ENCODE results near the gene PKDCC. TPM values are rescaled to one million over a fixed set of nuclear protein-coding genes. Genes with fewer than 3 reads are reported as not detected.

PKDCC gene
- total and polyA plus RNA-seq, 10 donors: 19.8 to 81.9 (median 44.4) TPM

DNA sequence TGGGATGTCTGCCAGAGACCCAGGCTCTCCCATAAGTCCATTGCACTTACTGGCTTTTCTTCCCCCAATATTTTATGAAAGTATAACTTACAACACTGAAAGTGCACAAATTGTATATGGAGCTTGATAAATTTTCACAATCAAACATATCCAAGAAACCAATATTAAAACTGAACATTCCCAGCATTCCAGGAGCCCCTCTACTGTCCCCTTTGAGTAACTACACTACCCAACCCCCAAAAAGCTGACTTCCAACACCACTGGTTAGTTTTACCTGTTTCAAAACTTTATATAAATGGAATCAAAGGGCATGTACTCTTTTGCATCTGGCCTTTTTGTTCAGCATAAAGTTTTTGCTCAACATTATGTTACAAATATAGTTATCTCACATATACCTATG is 35.2 kb upstream of the PKDCC start:
- Histone ChIP-seq H3K9me3 (peaks cover 0 to 5% (median 0%) of the 10 kb centered on the region in 8 donors), H3K36me3 (no peaks in the 10 kb centered on the region)
- intact Hi-C loops (cut with DNase I; ENCODE audit: low total_unique reads): no loop called here

GRCh38 chr2:42013409-42013808 is 34.4 kb upstream of the PKDCC start:
- 69 to 80% (median 73%) methylated on average over 2 of the region's 2 CpGs for WGBS, 5 donors
- intact Hi-C loops (cut with DNase I; ENCODE audit: low total_unique reads): no loop called here

More for the DNA sequence above, 35.2 kb upstream of the PKDCC start:
- Histone ChIP-seq H3K4me3 (no peak overlapping the region), H3K4me1 (peaks cover 0 to 17% (median 6%) of the 10 kb centered on the region in 6 donors), H3K27ac (no peak overlapping the region), H3K27me3 (replicated peaks in 1 of 7) (no peaks in the 10 kb centered on the region)
- no peak for DNase-seq
- TF ChIP-seq, protein P1, sequence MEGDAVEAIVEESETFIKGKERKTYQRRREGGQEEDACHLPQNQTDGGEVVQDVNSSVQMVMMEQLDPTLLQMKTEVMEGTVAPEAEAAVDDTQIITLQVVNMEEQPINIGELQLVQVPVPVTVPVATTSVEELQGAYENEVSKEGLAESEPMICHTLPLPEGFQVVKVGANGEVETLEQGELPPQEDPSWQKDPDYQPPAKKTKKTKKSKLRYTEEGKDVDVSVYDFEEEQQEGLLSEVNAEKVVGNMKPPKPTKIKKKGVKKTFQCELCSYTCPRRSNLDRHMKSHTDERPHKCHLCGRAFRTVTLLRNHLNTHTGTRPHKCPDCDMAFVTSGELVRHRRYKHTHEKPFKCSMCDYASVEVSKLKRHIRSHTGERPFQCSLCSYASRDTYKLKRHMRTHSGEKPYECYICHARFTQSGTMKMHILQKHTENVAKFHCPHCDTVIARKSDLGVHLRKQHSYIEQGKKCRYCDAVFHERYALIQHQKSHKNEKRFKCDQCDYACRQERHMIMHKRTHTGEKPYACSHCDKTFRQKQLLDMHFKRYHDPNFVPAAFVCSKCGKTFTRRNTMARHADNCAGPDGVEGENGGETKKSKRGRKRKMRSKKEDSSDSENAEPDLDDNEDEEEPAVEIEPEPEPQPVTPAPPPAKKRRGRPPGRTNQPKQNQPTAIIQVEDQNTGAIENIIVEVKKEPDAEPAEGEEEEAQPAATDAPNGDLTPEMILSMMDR (IDR thresholded peaks at IDR 0.05 in 8 of 11, conservative IDR thresholded peaks at IDR 0.05 in 3 of 11): no peak

GRCh38 chr2:42021464-42021863 is 26.4 kb upstream of the PKDCC start:
- H3K9me3 ChIP-seq: no peaks in the 10 kb centered on the region
- no peaks in the 10 kb centered on the region for H3K27me3 ChIP-seq (replicated peaks in 1 of 7)
- H3K27ac ChIP-seq: peak overlapping the region in 1 of 8 donors; percentile 8
- TF ChIP-seq POLR2AphosphoS5 (IDR thresholded peaks at IDR 0.05) (no peak), POLR2A (IDR thresholded peaks at IDR 0.05) (no peak)
- TF ChIP-seq, protein P1 (IDR thresholded peaks at IDR 0.05 in 8 of 11, conservative IDR thresholded peaks at IDR 0.05 in 3 of 11): no peak
- WGBS, 5 donors: 53 to 66% (median 58%) methylated on average over 4 of the region's 4 CpGs
- H3K4me1 ChIP-seq: no peaks in the 10 kb centered on the region
- no peak overlapping the region for H3K4me3 ChIP-seq
- DNase-seq: no peak
- H3K36me3 ChIP-seq: no peaks in the 10 kb centered on the region
- intact Hi-C loops (cut with DNase I; ENCODE audit: low total_unique reads): no loop called here

More at GRCh38 chr2:42013409-42013808, 34.4 kb upstream of the PKDCC start:
- no peak for DNase-seq
- no peaks in the 10 kb centered on the region for H3K36me3 ChIP-seq
- H3K27me3 ChIP-seq (replicated peaks in 1 of 7): no peaks in the 10 kb centered on the region
- peaks cover 0 to 5% (median 0%) of the 10 kb centered on the region in 8 donors for H3K9me3 ChIP-seq
- no peak overlapping the region for H3K4me3 ChIP-seq
- no peak overlapping the region for H3K27ac ChIP-seq
- peaks cover 0 to 17% (median 6%) of the 10 kb centered on the region in 6 donors for H3K4me1 ChIP-seq
- no peak for TF ChIP-seq POLR2A (IDR thresholded peaks at IDR 0.05)
- TF ChIP-seq, protein P1 (IDR thresholded peaks at IDR 0.05 in 8 of 11, conservative IDR thresholded peaks at IDR 0.05 in 3 of 11): no peak
- TF ChIP-seq POLR2AphosphoS5 (IDR thresholded peaks at IDR 0.05): no peak

DNA sequence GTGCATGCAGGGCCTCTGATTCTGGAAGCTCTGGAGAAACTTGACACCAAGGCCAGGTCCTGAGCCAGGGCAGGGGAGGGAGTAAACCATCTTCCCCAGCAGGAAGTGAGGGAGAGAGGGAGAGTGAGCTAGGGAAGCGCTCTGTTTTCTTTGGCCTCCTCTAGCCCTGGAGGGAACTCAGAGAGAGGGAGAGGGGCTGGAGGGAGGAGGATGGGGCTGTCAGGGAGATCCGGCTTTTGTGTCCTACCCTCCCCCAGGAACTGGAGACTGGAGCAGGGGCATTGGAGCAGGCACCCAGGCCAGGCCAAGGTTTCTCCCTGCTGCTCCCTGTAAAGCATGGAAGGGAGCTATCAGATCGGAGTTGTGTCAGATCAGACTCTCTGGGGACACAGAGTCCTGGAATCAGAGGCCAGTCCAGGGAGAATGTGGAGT is 22.7 kb upstream of the PKDCC start:
- TF ChIP-seq, protein P1 (IDR thresholded peaks at IDR 0.05 in 8 of 11, conservative IDR thresholded peaks at IDR 0.05 in 3 of 11): no peak
- peak in 1 of 3 donors; percentile 30 for TF ChIP-seq POLR2AphosphoS5 (IDR thresholded peaks at IDR 0.05)
- Histone ChIP-seq H3K4me1 (peaks cover 0 to 13% (median 3%) of the 10 kb centered on the region in 6 donors), H3K4me3 (no peak overlapping the region), H3K27me3 (replicated peaks in 1 of 7) (no peaks in the 10 kb centered on the region), H3K36me3 (no peaks in the 10 kb centered on the region), H3K9me3 (no peaks in the 10 kb centered on the region), H3K27ac (peak overlapping the region in 7 of 8 donors; percentile 20 to 59 (median 40))
- WGBS, 5 donors: 64 to 75% (median 74%) methylated on average over 3 of the region's 3 CpGs
- no peak for DNase-seq
- intact Hi-C loops (cut with DNase I; ENCODE audit: low total_unique reads): no loop called here
